Nephron progenitor cell (in vitro differentiated cells): ENCODE data around the gene FCF1.

Experiments
- DNase-seq: peaks from one replicate; pipeline ENCODE4 v3.0.0; 2021
- H3K27ac Mint-ChIP-seq: 2 replicates; pipeline ENCODE4 v1.8.0; 2021; ENCODE audit warnings: mild to moderate bottlenecking, moderate library complexity, mixed read lengths
- H3K27me3 Mint-ChIP-seq: 2 replicates; pipeline ENCODE4 v1.8.0; 2021; ENCODE audit warnings: mild to moderate bottlenecking, low read depth, mixed read lengths; ENCODE audit not compliant: poor library complexity
- H3K36me3 Mint-ChIP-seq: 2 replicates; pipeline ENCODE4 v1.8.0; 2021; ENCODE audit warnings: low read depth, mixed read lengths
- H3K4me1 Mint-ChIP-seq: 2 replicates; pipeline ENCODE4 v1.8.0; 2021; ENCODE audit warnings: mixed read lengths
- H3K4me3 Mint-ChIP-seq: 2 replicates; pipeline ENCODE4 v1.8.0; 2021; ENCODE audit warnings: mild to moderate bottlenecking, moderate library complexity, mixed read lengths
- H3K9me3 Mint-ChIP-seq: 2 replicates; pipeline ENCODE4 v1.8.0; 2021; ENCODE audit warnings: mild to moderate bottlenecking, moderate library complexity, mixed read lengths
- TF ChIP-seq, protein P1 (sequence below): fragments of 200-600 bp; sonication (generic); IDR thresholded peaks from 2 replicates; pipeline ENCODE4 v1.5.0; 2021; ENCODE audit warnings: antibody characterized with exemption

FCF1 gene

DNA sequence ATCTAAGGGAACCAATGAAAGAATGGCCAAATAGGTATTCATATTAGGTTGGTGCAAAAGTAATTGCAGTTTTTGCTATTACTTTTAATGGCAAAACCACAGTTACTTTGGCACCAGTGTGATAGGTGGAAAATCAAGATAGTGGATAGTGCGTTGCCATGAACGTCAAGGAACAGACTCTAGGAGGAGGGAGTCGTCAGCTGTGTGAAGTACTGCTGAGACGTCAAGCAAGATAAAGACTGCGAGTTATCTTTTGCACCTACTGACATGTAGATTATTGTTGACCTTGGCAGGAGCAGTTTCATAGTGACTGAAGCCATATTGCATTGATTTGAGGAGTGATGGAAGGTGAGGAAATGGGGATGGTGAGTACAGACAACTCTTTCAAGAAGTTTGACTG, 58.5 kb downstream of the FCF1 start:
- H3K36me3 Mint-ChIP-seq: peaks cover 55% of the 10 kb centered on the region
- H3K27me3 Mint-ChIP-seq: no peaks in the 10 kb centered on the region
- H3K9me3 Mint-ChIP-seq: peaks cover 9% of the 10 kb centered on the region
- no peak overlapping the region for H3K4me3 Mint-ChIP-seq
- DNase-seq: no peak
- TF ChIP-seq, protein P1, sequence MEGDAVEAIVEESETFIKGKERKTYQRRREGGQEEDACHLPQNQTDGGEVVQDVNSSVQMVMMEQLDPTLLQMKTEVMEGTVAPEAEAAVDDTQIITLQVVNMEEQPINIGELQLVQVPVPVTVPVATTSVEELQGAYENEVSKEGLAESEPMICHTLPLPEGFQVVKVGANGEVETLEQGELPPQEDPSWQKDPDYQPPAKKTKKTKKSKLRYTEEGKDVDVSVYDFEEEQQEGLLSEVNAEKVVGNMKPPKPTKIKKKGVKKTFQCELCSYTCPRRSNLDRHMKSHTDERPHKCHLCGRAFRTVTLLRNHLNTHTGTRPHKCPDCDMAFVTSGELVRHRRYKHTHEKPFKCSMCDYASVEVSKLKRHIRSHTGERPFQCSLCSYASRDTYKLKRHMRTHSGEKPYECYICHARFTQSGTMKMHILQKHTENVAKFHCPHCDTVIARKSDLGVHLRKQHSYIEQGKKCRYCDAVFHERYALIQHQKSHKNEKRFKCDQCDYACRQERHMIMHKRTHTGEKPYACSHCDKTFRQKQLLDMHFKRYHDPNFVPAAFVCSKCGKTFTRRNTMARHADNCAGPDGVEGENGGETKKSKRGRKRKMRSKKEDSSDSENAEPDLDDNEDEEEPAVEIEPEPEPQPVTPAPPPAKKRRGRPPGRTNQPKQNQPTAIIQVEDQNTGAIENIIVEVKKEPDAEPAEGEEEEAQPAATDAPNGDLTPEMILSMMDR: no peak
- H3K27ac Mint-ChIP-seq: no peak overlapping the region
- H3K4me1 Mint-ChIP-seq: peaks cover 19% of the 10 kb centered on the region

- H3K27ac Mint-ChIP-seq: peak overlapping the region; percentile 78
- H3K9me3 Mint-ChIP-seq: peaks cover 4% of the 10 kb centered on the region
- H3K27me3 Mint-ChIP-seq: no peaks in the 10 kb centered on the region
These were observed 71.7 kb downstream of the FCF1 start for GRCh38 chr14:74784634-74785033.

DNA sequence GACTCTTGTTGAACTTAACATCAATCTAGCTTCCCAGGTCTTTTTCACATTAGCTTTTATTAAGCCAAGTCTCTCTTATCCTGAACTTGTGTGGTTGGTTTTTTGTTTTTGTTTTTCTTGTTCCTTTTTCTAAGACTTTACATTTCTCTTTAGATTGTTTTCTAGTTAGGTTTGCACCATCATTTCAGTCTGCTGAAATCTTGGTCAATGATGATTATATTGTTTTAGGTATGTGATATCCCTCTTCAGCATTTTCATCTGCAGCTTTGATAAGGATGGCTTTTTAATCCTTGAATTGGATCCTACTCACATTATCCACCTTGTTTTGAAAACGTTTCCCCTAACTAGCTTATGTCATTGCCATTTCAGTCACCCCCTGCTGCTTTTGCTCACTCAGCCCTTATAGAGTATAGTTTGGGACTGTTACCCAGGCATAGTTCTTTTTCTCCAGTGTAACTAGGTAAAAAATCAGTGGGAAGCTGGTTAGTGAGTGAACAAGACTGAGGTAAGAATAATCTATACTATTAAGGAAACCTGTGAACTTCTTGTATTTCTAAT, 72.2 kb downstream of the FCF1 start:
- no peak for DNase-seq
- H3K9me3 Mint-ChIP-seq: peaks cover 4% of the 10 kb centered on the region
- no peaks in the 10 kb centered on the region for H3K4me1 Mint-ChIP-seq
- no peak overlapping the region for H3K4me3 Mint-ChIP-seq
- peaks cover 94% of the 10 kb centered on the region for H3K36me3 Mint-ChIP-seq
- peak overlapping the region; percentile 78 for H3K27ac Mint-ChIP-seq
- TF ChIP-seq, protein P1: no peak
- H3K27me3 Mint-ChIP-seq: no peaks in the 10 kb centered on the region

More at GRCh38 chr14:74784634-74785033, 71.7 kb downstream of the FCF1 start:
- DNase-seq: no peak
- Mint-ChIP-seq H3K4me1 (no peaks in the 10 kb centered on the region), H3K4me3 (no peak overlapping the region), H3K36me3 (peaks cover 89% of the 10 kb centered on the region)
- TF ChIP-seq, protein P1: no peak

DNA sequence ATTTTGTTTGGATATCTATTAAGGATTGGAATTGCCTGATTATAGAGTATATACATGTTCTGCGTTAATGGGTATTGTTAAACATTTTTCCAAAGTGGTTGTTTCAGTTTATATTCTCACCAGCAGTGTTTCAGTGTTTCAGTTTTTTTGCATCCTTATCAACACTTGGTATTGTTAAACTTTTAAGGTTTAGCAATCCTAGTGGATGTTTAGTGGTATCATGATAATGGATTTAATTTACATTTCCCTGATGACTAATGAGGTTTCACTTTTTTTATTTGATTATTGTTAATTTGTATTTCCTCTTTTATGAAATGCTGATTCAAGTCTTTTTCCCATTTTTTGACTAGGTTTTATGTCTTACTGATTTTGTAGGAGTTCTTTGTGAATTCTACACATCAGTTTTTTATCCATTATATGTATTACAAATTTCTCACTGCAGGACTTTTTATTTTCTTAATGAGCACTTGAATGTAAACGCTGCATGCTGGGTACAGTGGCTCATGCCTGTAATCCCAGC, 73.9 kb downstream of the FCF1 start:
- TF ChIP-seq, protein P1: no peak
- DNase-seq: no peak
- peaks cover 89% of the 10 kb centered on the region for H3K36me3 Mint-ChIP-seq
- no peaks in the 10 kb centered on the region for H3K4me1 Mint-ChIP-seq
- no peak overlapping the region for H3K4me3 Mint-ChIP-seq
- H3K27me3 Mint-ChIP-seq: no peaks in the 10 kb centered on the region
- peaks cover 4% of the 10 kb centered on the region for H3K9me3 Mint-ChIP-seq
- no peak overlapping the region for H3K27ac Mint-ChIP-seq
